GM19099 (cell line): ENCODE measurements around the gene PFDN6.

ENCODE experiments used
- POLR2A ChIP-seq: IDR thresholded peaks from 3 replicates; pipeline ENCODE4 v1.6.1; 2011; ENCODE audit warnings: low read depth; ENCODE audit not compliant: insufficient read length; ENCODE audit errors: extremely low read depth

PFDN6 gene

GRCh38 chr6:33271468-33272274 lies 17.7 kb upstream of the PFDN6 start, which contains the start of the genes RPS18 and VPS52:
Gene RPS18 (plus strand): TSS chr6:33272075. CDS start chr6:33272120, 45 bp downstream.
Gene VPS52 (minus strand): TSS chr6:33271876. CDS start chr6:33271675, 201 bp downstream.
- TF ChIP-seq POLR2A = peak; percentile 99

GRCh38 chr6:33272275-33273128 lies 16.9 kb upstream of the PFDN6 start:
- no peak for TF ChIP-seq POLR2A

DNA sequence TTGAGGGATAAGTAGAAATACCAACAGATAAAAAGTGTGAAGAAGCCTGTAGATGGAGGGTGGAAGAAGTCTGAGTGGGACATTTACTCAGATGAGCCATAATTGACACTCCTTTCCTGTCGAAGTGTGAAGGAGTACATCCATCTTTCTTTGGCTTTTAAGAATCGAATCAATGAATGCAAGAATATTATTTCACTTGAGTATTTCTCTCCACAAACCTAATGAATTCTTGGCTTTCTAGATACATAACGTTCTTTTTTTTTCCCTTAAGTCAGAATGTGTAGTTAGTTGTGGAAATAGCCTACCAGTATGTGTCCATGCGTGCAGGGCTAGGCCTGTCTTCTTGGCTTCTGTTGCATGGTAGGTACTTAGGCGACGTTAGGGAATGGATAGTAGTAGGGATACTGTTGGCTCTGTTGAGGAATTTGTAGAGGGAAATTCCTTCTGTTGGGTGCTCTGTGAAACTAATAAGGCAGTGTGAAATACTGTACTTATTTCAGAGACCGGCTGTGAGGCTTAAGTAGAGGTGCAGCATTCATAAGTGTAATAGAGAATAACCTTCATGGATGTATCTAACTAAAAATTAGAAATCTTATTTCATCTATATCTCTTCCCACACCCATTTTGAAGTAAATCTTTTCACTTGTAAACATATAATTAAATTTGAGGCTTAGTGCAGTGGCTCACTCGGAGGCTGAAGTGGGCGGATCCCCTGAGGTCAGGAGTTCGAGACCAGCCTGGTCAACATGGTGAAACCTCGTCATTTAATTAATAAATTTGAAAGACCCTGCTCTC lies 16.1 kb upstream of the PFDN6 start:
- peak; percentile 16 for TF ChIP-seq POLR2A

DNA sequence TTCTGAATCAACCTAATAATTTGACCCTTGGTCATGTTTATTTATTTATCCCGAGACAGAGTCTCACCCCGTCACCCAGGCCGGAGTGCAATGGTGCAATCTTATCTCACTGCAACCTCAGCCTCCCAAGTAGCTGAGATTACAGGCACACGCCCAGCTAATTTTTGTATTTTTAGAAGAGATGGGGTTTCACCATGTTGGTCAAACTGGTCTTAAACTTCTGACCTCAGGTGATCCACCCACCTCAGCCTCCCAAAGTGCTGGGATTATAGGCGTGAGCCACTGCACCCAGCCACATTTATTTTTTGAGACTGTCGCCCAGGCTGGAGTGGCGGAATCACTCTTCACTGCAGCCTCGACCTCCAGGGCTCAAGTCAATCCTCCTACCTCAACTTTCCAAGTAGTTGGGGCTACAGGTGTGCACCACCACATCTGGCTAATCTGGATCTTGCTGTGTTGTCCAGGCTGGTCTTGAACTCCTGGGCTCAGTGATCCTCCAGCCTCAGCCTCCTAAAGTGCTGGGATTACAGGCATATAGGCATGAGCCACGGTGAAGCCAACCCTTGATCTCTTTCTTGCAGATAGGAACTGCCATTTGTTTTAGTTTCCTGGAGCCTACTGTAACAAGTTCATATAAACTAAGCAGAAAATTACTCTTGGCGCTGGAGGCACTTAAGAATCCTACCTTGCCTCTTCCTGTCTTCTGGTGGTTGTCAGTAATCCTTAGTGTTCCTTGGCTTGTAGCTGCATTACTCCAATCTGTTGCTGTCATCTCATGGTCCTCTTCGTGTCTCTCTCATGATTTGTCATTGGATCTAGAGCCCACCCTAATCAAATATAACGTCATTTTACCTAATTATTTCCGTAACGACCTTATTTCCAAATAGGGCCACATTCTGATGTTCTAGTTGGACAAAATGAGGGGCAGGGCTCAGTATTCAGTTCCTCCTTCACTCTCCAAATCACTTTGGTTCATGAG lies 15.2 kb upstream of the PFDN6 start:
- no peak for TF ChIP-seq POLR2A

GRCh38 chr6:33275795-33276580 lies 13.4 kb upstream of the PFDN6 start:
- TF ChIP-seq POLR2A = peak; percentile 36

DNA sequence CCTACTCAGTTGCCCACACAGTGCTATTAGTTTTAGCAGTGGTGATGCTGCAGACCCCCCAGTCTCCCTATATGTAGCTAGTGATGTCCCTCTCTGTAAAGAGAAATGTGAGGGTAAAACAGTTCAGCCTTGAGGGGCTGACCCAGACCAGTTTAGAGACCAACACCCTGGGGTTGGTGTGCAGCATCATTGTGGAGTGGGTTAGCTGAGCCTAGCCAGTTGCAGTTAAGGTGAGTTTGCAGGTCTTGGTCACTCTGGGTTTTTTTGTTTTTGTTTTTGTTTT lies 12.9 kb upstream of the PFDN6 start:
- TF ChIP-seq POLR2A = no peak

- peak; percentile 86 for TF ChIP-seq POLR2A
These were observed 12.3 kb upstream of the PFDN6 start, which contains the start of gene B3GALT4 for GRCh38 chr6:33276864-33277662. Gene B3GALT4 (plus strand): TSS chr6:33277123. CDS start chr6:33277420, 297 bp downstream.

DNA sequence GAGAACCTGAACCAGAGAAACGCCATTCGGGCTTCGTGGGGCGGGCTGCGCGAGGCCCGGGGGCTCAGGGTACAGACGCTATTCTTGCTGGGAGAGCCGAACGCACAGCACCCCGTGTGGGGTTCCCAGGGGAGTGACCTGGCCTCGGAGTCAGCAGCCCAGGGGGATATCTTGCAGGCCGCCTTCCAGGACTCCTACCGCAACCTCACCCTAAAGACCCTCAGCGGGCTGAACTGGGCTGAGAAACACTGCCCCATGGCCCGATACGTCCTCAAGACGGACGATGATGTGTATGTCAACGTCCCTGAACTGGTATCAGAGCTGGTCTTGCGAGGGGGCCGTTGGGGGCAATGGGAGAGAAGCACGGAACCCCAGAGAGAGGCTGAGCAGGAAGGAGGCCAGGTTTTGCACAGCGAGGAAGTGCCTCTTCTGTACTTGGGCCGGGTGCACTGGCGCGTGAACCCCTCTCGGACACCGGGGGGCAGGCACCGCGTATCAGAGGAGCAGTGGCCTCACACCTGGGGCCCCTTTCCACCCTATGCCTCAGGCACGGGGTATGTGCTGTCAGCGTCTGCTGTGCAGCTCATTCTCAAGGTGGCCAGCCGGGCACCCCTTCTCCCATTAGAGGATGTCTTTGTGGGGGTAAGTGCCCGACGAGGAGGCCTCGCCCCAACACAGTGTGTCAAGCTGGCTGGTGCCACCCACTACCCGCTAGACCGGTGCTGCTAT lies 11.6 kb upstream of the PFDN6 start:
- no peak for TF ChIP-seq POLR2A

- no peak for TF ChIP-seq POLR2A
These were observed 11.0 kb upstream of the PFDN6 start for GRCh38 chr6:33278392-33278741.

DNA sequence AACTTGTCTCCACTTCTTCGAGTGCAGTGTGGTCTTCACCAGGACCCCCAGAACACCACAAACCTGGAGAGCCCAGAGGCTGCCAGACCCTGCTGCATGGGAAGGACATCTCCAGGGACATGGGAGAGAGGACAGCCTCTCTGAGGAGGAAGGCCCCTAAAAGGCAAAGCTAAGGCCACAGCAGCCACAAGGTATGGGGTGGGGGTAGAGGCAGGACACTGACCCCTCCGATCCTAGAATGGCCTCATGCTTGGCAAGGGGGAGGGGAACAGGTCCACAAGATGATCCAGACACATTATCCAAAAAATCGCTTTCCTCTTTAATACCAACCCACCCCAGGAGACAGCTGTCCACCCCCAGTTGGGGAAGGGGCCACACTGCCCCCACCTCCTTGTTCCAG lies 10.6 kb upstream of the PFDN6 start:
- TF ChIP-seq POLR2A = no peak

- no peak for TF ChIP-seq POLR2A
These were observed 10.1 kb upstream of the PFDN6 start for GRCh38 chr6:33279257-33279695.
